ENCODE measurements around the gene UST. TPM values are rescaled to one million over a fixed set of nuclear protein-coding genes. Genes with fewer than 3 reads are reported as not detected.
"Not testable (repeated sequence)": the region's sequence is repeated elsewhere in the genome, so short reads cannot be mapped to it uniquely, and the experiment has no call there.

UST gene
- polyA plus RNA-seq, 1 donor from 2014 or later = 7.5 TPM

- no peak overlapping the region for H2AFZ ChIP-seq (ENCODE audit: low read depth, low read length)
- H3K4me3 ChIP-seq (ENCODE audit: low read length) = no peak overlapping the region
- H3K27me3 ChIP-seq (ENCODE audit: insufficient read depth, low read depth, low read length) = no peaks in the 10 kb centered on the region
- no peak overlapping the region for H3K27ac ChIP-seq (ENCODE audit: low read length)
- no peaks in the 10 kb centered on the region for H3K79me2 ChIP-seq (replicated peaks; ENCODE audit: insufficient read depth, low read length)
- no peak overlapping the region for H3K4me2 ChIP-seq (ENCODE audit: low read length)
- no peaks in the 10 kb centered on the region for H3K36me3 ChIP-seq (ENCODE audit: insufficient read depth, low read length)
- no peaks in the 10 kb centered on the region for H3F3A ChIP-seq (ENCODE audit: insufficient read depth, low read length, poor library complexity, severe bottlenecking)
- H3K9me3 ChIP-seq (ENCODE audit: low read length) = no peaks in the 10 kb centered on the region
- H3K9me2 ChIP-seq (ENCODE audit: insufficient read depth, low read length) = no peaks in the 10 kb centered on the region
- H4K20me1 ChIP-seq (ENCODE audit: insufficient read depth) = no peaks in the 10 kb centered on the region
- H3K9ac ChIP-seq (ENCODE audit: low read length) = no peak overlapping the region
- TF ChIP-seq REST (IDR thresholded peaks at IDR 0.05; ENCODE audit: borderline replicate concordance) = no peak
- TF ChIP-seq CTCF (IDR thresholded peaks at IDR 0.05; ENCODE audit: poor library complexity, severe bottlenecking) = no peak
- no peak for TF ChIP-seq TAF1 (IDR thresholded peaks at IDR 0.05; ENCODE audit: low read depth)
- no peak for TF ChIP-seq MXI1 (conservative IDR thresholded peaks at IDR 0.05; ENCODE audit: poor library complexity, severe bottlenecking)
- TF ChIP-seq POLR2AphosphoS5 (IDR thresholded peaks at IDR 0.05) = no peak
Observed at GRCh38 chr6:149003560-149003959, 256.7 kb downstream of the UST start.

GRCh38 chr6:149004664-149005063 lies 257.8 kb downstream of the UST start:
- H4K20me1 ChIP-seq (ENCODE audit: insufficient read depth) = no peaks in the 10 kb centered on the region
- TF ChIP-seq REST (IDR thresholded peaks at IDR 0.05; ENCODE audit: borderline replicate concordance) (no peak), CTCF (IDR thresholded peaks at IDR 0.05; ENCODE audit: poor library complexity, severe bottlenecking) (no peak), POLR2AphosphoS5 (IDR thresholded peaks at IDR 0.05) (no peak), SMC3 (conservative IDR thresholded peaks at IDR 0.05; ENCODE audit: poor library complexity) (no peak), TAF1 (IDR thresholded peaks at IDR 0.05; ENCODE audit: low read depth) (no peak), MXI1 (conservative IDR thresholded peaks at IDR 0.05; ENCODE audit: poor library complexity, severe bottlenecking) (no peak), EP300 (conservative IDR thresholded peaks at IDR 0.05; ENCODE audit: poor library complexity, severe bottlenecking) (no peak), RAD21 (conservative IDR thresholded peaks at IDR 0.05) (no peak), EZH2 (IDR thresholded peaks at IDR 0.05; ENCODE audit: borderline replicate concordance, insufficient read depth, low read length, poor library complexity, severe bottlenecking) (no peak)
- no peak overlapping the region for H2AFZ ChIP-seq (ENCODE audit: low read depth, low read length)
- H3K27ac ChIP-seq (ENCODE audit: low read length) = no peak overlapping the region
- no peaks in the 10 kb centered on the region for H3K9me3 ChIP-seq (ENCODE audit: low read length)
- H3F3A ChIP-seq (ENCODE audit: insufficient read depth, low read length, poor library complexity, severe bottlenecking) = no peaks in the 10 kb centered on the region
- no peak overlapping the region for H3K9ac ChIP-seq (ENCODE audit: low read length)
- H3K4me2 ChIP-seq (ENCODE audit: low read length) = no peak overlapping the region
- no peaks in the 10 kb centered on the region for H3K79me2 ChIP-seq (replicated peaks; ENCODE audit: insufficient read depth, low read length)
- no peak overlapping the region for H3K4me3 ChIP-seq (ENCODE audit: low read length)
- no peaks in the 10 kb centered on the region for H3K9me2 ChIP-seq (ENCODE audit: insufficient read depth, low read length)
- H3K36me3 ChIP-seq (ENCODE audit: insufficient read depth, low read length) = no peaks in the 10 kb centered on the region
- no peaks in the 10 kb centered on the region for H3K27me3 ChIP-seq (ENCODE audit: insufficient read depth, low read depth, low read length)

GRCh38 chr6:149006236-149006635 lies 259.4 kb downstream of the UST start:
- H3K9ac ChIP-seq (ENCODE audit: low read length); H3F3A ChIP-seq (ENCODE audit: insufficient read depth, low read length, poor library complexity, severe bottlenecking); H4K20me1 ChIP-seq (ENCODE audit: insufficient read depth); H3K27ac ChIP-seq (ENCODE audit: low read length); H3K9me3 ChIP-seq (ENCODE audit: low read length); H3K36me3 ChIP-seq (ENCODE audit: insufficient read depth, low read length); H3K27me3 ChIP-seq (ENCODE audit: insufficient read depth, low read depth, low read length); H2AFZ ChIP-seq (ENCODE audit: low read depth, low read length); H3K4me2 ChIP-seq (ENCODE audit: low read length); H3K4me3 ChIP-seq (ENCODE audit: low read length); H3K79me2 ChIP-seq (replicated peaks; ENCODE audit: insufficient read depth, low read length); H3K9me2 ChIP-seq (ENCODE audit: insufficient read depth, low read length): not testable (repeated sequence)
